Spinal cord (tissue), 10 donors: Measurements from ENCODE around the gene KLHL29. TPM values are rescaled to one million over a fixed set of nuclear protein-coding genes. Genes with fewer than 3 reads are reported as not detected.

Experiments used
- DNase-seq, 6 donors: peaks; one replicate each; pipeline versions ENCODE4 v3.0.0 to v3.0.0-alpha.2; 2013 to 2015; ENCODE audit warnings: low spot score in 6 of 6, low read depth in 4 of 6
- H3K27ac ChIP-seq: one replicate; pipeline ENCODE4 v1.5.1; 2013; ENCODE audit warnings: low read depth, low read length, control low read depth
- H3K27me3 ChIP-seq: one replicate; pipeline ENCODE4 v1.6.1; 2013; ENCODE audit warnings: low read length; ENCODE audit not compliant: control insufficient read depth, insufficient read depth
- H3K36me3 ChIP-seq: one replicate; pipeline ENCODE4 v1.6.1; 2013; ENCODE audit warnings: low read length; ENCODE audit not compliant: control insufficient read depth, insufficient read depth
- H3K4me1 ChIP-seq: one replicate; pipeline ENCODE4 v1.6.1; 2013; ENCODE audit warnings: low read length; ENCODE audit not compliant: control insufficient read depth, insufficient read depth
- H3K4me3 ChIP-seq: one replicate; pipeline ENCODE4 v1.5.1; 2013; ENCODE audit warnings: low read depth, low read length, control low read depth
- H3K9me3 ChIP-seq: one replicate; pipeline ENCODE4 v1.6.1; 2013; ENCODE audit warnings: low read length; ENCODE audit not compliant: control insufficient read depth, insufficient read depth
- WGBS: methylation state at CpG from one replicate; pipeline ENCODE4 v1.1.5; 2013; ENCODE audit warnings: missing lambda C conversion rate; ENCODE audit not compliant: insufficient coverage; 5-methylcytosine and 5-hydroxymethylcytosine counted together
- polyA plus RNA-seq, 2 donors: library from polyadenylated mRNA; unstranded; fragments of 120-200 nt; gene quantifications; one replicate each; pipeline ENCODE4 v1.2.1, GENCODE V29; 2013; ENCODE audit not compliant: insufficient read length in 2 of 2
- total RNA-seq, 2 donors: library from RNA; depleted of rRNA in 1 of 2; stranded (reverse); fragments of 120-200 nt in 1 of 2; fragments of >200 nt in 1 of 2; gene quantifications; one replicate each; pipeline versions ENCODE4 v1.2.3 to v1.2.4, GENCODE V29; 2013 to 2014
- donor health status: healthy.

The KLHL29 gene
- total and polyA plus RNA-seq, 4 donors = 8.7 to 19.4 (median 14.0) TPM

- no peak overlapping the region for H3K27ac ChIP-seq
- H3K4me3 ChIP-seq = no peak overlapping the region
- no peaks in the 10 kb centered on the region for H3K9me3 ChIP-seq
- peaks cover 33% of the 10 kb centered on the region for H3K4me1 ChIP-seq
- 21% methylated on average over 16 of the region's 46 CpGs for WGBS
- peak in 2 of 6 donors; percentile 47 to 81 for DNase-seq
- H3K27me3 ChIP-seq = no peaks in the 10 kb centered on the region
- peaks cover 29% of the 10 kb centered on the region for H3K36me3 ChIP-seq
These were observed 278.3 kb downstream of the KLHL29 start for GRCh38 chr2:23662941-23663920.

GRCh38 chr2:23664066-23664788 lies 279.2 kb downstream of the KLHL29 start:
- DNase-seq = no peak
- no peak overlapping the region for H3K27ac ChIP-seq
- H3K9me3 ChIP-seq = no peaks in the 10 kb centered on the region
- peaks cover 28% of the 10 kb centered on the region for H3K36me3 ChIP-seq
- peaks cover 35% of the 10 kb centered on the region for H3K4me1 ChIP-seq
- H3K27me3 ChIP-seq = no peaks in the 10 kb centered on the region
- no peak overlapping the region for H3K4me3 ChIP-seq
- 68% methylated on average over 5 of the region's 9 CpGs for WGBS

GRCh38 chr2:23666241-23666979 lies 281.4 kb downstream of the KLHL29 start:
- H3K27me3 ChIP-seq = no peaks in the 10 kb centered on the region
- H3K36me3 ChIP-seq = peaks cover 25% of the 10 kb centered on the region
- H3K27ac ChIP-seq = no peak overlapping the region
- WGBS = 91% methylated on average over 12 of the region's 12 CpGs
- no peak for DNase-seq
- no peak overlapping the region for H3K4me3 ChIP-seq
- H3K9me3 ChIP-seq = no peaks in the 10 kb centered on the region
- H3K4me1 ChIP-seq = peaks cover 54% of the 10 kb centered on the region

- peaks cover 27% of the 10 kb centered on the region for H3K36me3 ChIP-seq
- WGBS = 83% methylated on average over 6 of the region's 7 CpGs
- H3K9me3 ChIP-seq = no peaks in the 10 kb centered on the region
- peak in 1 of 6 donors; percentile 41 for DNase-seq
- no peak overlapping the region for H3K27ac ChIP-seq
- peaks cover 54% of the 10 kb centered on the region for H3K4me1 ChIP-seq
- H3K27me3 ChIP-seq = no peaks in the 10 kb centered on the region
- no peak overlapping the region for H3K4me3 ChIP-seq
These were observed 282.0 kb downstream of the KLHL29 start for GRCh38 chr2:23666980-23667357.

GRCh38 chr2:23668756-23669304 lies 283.9 kb downstream of the KLHL29 start:
- Histone ChIP-seq H3K9me3 (no peaks in the 10 kb centered on the region), H3K27me3 (no peaks in the 10 kb centered on the region), H3K4me3 (no peak overlapping the region), H3K36me3 (peaks cover 34% of the 10 kb centered on the region), H3K4me1 (peaks cover 44% of the 10 kb centered on the region), H3K27ac (no peak overlapping the region)
- no peak for DNase-seq
- 80% methylated on average over 11 of the region's 12 CpGs for WGBS

GRCh38 chr2:23669413-23670244 lies 284.6 kb downstream of the KLHL29 start:
- DNase-seq = peak in 2 of 6 donors; percentile 50 to 85
- peak overlapping the region; percentile 22 for H3K27ac ChIP-seq
- peaks cover 37% of the 10 kb centered on the region for H3K4me1 ChIP-seq
- peaks cover 36% of the 10 kb centered on the region for H3K36me3 ChIP-seq
- H3K27me3 ChIP-seq = no peaks in the 10 kb centered on the region
- H3K9me3 ChIP-seq = no peaks in the 10 kb centered on the region
- 76% methylated on average over 19 of the region's 22 CpGs for WGBS
- H3K4me3 ChIP-seq = no peak overlapping the region

- Histone ChIP-seq H3K4me1 (peaks cover 41% of the 10 kb centered on the region), H3K9me3 (no peaks in the 10 kb centered on the region), H3K27ac (no peak overlapping the region), H3K36me3 (peaks cover 40% of the 10 kb centered on the region), H3K4me3 (no peak overlapping the region), H3K27me3 (no peaks in the 10 kb centered on the region)
- DNase-seq = no peak
- WGBS = 93% methylated on average over 9 of the region's 11 CpGs
These were observed 285.2 kb downstream of the KLHL29 start for GRCh38 chr2:23670245-23670592.

GRCh38 chr2:23673082-23673481 lies 288.1 kb downstream of the KLHL29 start:
- no peak overlapping the region for H3K4me3 ChIP-seq
- no peak for DNase-seq
- peaks cover 33% of the 10 kb centered on the region for H3K4me1 ChIP-seq
- no peaks in the 10 kb centered on the region for H3K9me3 ChIP-seq
- no peak overlapping the region for H3K27ac ChIP-seq
- H3K27me3 ChIP-seq = no peaks in the 10 kb centered on the region
- H3K36me3 ChIP-seq = peaks cover 32% of the 10 kb centered on the region
- WGBS = 83% methylated on average over 6 of the region's 6 CpGs
